ENCODE data around the gene CPAMD8.
A peak's percentile ranks its signal among the peaks of the same experiment; 100 is the strongest.
"Not testable (repeated sequence)": the region's sequence is repeated elsewhere in the genome, so short reads cannot be mapped to it uniquely, and the experiment has no call there.

The CPAMD8 gene

GRCh38 chr19:16886305-16886880, 140.2 kb downstream of the CPAMD8 start:
- no peak overlapping the region for H3K4me3 ChIP-seq
- H3K27ac ChIP-seq: peak overlapping the region in 7 of 21 experiments; percentile 8 to 84 (median 49)

GRCh38 chr19:16885166-16885565, 141.4 kb downstream of the CPAMD8 start:
- Histone ChIP-seq H3K4me3 (no peak overlapping the region), H3K27ac (no peak overlapping the region)

- no peak overlapping the region for H3K4me3 ChIP-seq
- peak overlapping the region in 1 of 21 experiments; percentile 51 for H3K27ac ChIP-seq
These were observed 143.1 kb downstream of the CPAMD8 start for GRCh38 chr19:16883522-16883921.

GRCh38 chr19:16882146-16882545, 144.5 kb downstream of the CPAMD8 start:
- no peak overlapping the region for H3K27ac ChIP-seq

GRCh38 chr19:16880884-16881554, 145.6 kb downstream of the CPAMD8 start:
- Histone ChIP-seq H3K27ac (no peak overlapping the region), H3K4me3 (no peak overlapping the region)

More at GRCh38 chr19:16882146-16882545, 144.5 kb downstream of the CPAMD8 start:
- no peak overlapping the region for H3K4me3 ChIP-seq

- peak overlapping the region in 2 of 21 experiments; percentile 57 for H3K27ac ChIP-seq
These were observed 148.2 kb downstream of the CPAMD8 start for GRCh38 chr19:16878181-16878965.

GRCh38 chr19:16877581-16877980, 149.0 kb downstream of the CPAMD8 start:
- peak overlapping the region in 4 of 21 experiments; percentile 10 to 57 (median 36) for H3K27ac ChIP-seq

More at GRCh38 chr19:16878181-16878965, 148.2 kb downstream of the CPAMD8 start:
- no peak overlapping the region for H3K4me3 ChIP-seq

GRCh38 chr19:16876904-16877361, 149.7 kb downstream of the CPAMD8 start:
- peak overlapping the region in 2 of 21 experiments; percentile 12 to 57 for H3K27ac ChIP-seq
- no peak overlapping the region for H3K4me3 ChIP-seq

More at GRCh38 chr19:16877581-16877980, 149.0 kb downstream of the CPAMD8 start:
- no peak overlapping the region for H3K4me3 ChIP-seq

GRCh38 chr19:16875584-16876555, 150.7 kb downstream of the CPAMD8 start:
- no peak overlapping the region for H3K4me3 ChIP-seq
- H3K27ac ChIP-seq: peak overlapping the region in 5 of 21 experiments; percentile 11 to 60 (median 38)

GRCh38 chr19:16874978-16875299, 151.7 kb downstream of the CPAMD8 start:
- peak overlapping the region in 3 of 21 experiments; percentile 22 to 54 (median 23) for H3K27ac ChIP-seq
- H3K4me3 ChIP-seq: not testable (repeated sequence)

GRCh38 chr19:16874250-16874977, 152.2 kb downstream of the CPAMD8 start:
- peak overlapping the region in 7 of 21 experiments; percentile 1 to 54 (median 25) for H3K27ac ChIP-seq
- no peak overlapping the region for H3K4me3 ChIP-seq

GRCh38 chr19:16873594-16873993, 153.0 kb downstream of the CPAMD8 start:
- Histone ChIP-seq H3K27ac (peak overlapping the region in 7 of 21 experiments; percentile 1 to 73 (median 27)), H3K4me3 (no peak overlapping the region)

GRCh38 chr19:16872728-16873127, 153.9 kb downstream of the CPAMD8 start:
- no peak overlapping the region for H3K4me3 ChIP-seq
- peak overlapping the region in 8 of 21 experiments; percentile 12 to 73 (median 42) for H3K27ac ChIP-seq

GRCh38 chr19:16871871-16872270, 154.7 kb downstream of the CPAMD8 start:
- Histone ChIP-seq H3K4me3 (no peak overlapping the region), H3K27ac (peak overlapping the region in 8 of 21 experiments; percentile 12 to 73 (median 44))

GRCh38 chr19:16869331-16869972, 157.2 kb downstream of the CPAMD8 start:
- Histone ChIP-seq H3K27ac (no peak overlapping the region), H3K4me3 (no peak overlapping the region)

- H3K27ac ChIP-seq: no peak overlapping the region
- no peak overlapping the region for H3K4me3 ChIP-seq
These were observed 158.0 kb downstream of the CPAMD8 start for GRCh38 chr19:16868423-16869130.

- Histone ChIP-seq H3K27ac (no peak overlapping the region), H3K4me3 (no peak overlapping the region)
These were observed 159.4 kb downstream of the CPAMD8 start for GRCh38 chr19:16867211-16867610.
